HepG2 (cell line): ENCODE data around the gene HMGN4. TPM values are rescaled to one million over a fixed set of nuclear protein-coding genes. Genes with fewer than 3 reads are reported as not detected.

Experiments
- AHDC1 ChIP-seq: sonication (generic); formaldehyde crosslinking; IDR thresholded peaks from 2 replicates; pipeline ENCODE4 v1.5.1; 2020; ENCODE audit warnings: mild to moderate bottlenecking, missing genetic modification reagents, borderline replicate concordance
- AKNA ChIP-seq: sonication (generic); formaldehyde crosslinking; IDR thresholded peaks from 2 replicates; pipeline ENCODE4 v1.4.0; 2020; ENCODE audit warnings: missing genetic modification reagents, borderline replicate concordance
- CHD4 ChIP-seq: fragments of 200-600 bp; sonication (generic); IDR thresholded peaks from 2 replicates; pipeline ENCODE4 v1.7.0; 2017; ENCODE audit warnings: mild to moderate bottlenecking, low read length, borderline replicate concordance
- POGK ChIP-seq: sonication (generic); formaldehyde crosslinking; conservative IDR thresholded peaks from 2 replicates; pipeline ENCODE4 v1.8.0; 2022; ENCODE audit warnings: mild to moderate bottlenecking, moderate library complexity, missing genetic modification reagents
- POGZ ChIP-seq: sonication (generic); formaldehyde crosslinking; IDR thresholded peaks from 2 replicates; pipeline ENCODE4 v1.4.0; 2020; ENCODE audit warnings: mild to moderate bottlenecking, missing genetic modification reagents
- SMAD9 ChIP-seq: sonication (generic); formaldehyde crosslinking; IDR thresholded peaks from 2 replicates; pipeline ENCODE4 v1.5.1; 2020; ENCODE audit warnings: mild to moderate bottlenecking, missing genetic modification reagents
- SP1 ChIP-seq, 2 experiments: fragments of 450-650 bp in 1 of 2; sonication (generic) in 1 of 2; formaldehyde crosslinking in 1 of 2; IDR thresholded peaks; 2 replicates each; pipeline versions ENCODE4 v1.4.0 to v1.6.1; 2016 to 2020; ENCODE audit warnings: missing genetic modification reagents in 1 of 2
- TFDP2 ChIP-seq: sonication (generic); formaldehyde crosslinking; IDR thresholded peaks from 2 replicates; pipeline ENCODE4 v1.4.0; 2020; ENCODE audit warnings: missing genetic modification reagents
- ZNF337 ChIP-seq: sonication (generic); formaldehyde crosslinking; IDR thresholded peaks from 2 replicates; pipeline ENCODE4 v1.5.1; 2020; ENCODE audit warnings: missing genetic modification reagents, low read depth, mild to moderate bottlenecking, borderline replicate concordance
- polyA plus RNA-seq, 8 experiments: library from polyadenylated mRNA; depleted of rRNA in 3 of 8; stranded (reverse) in 7 of 8; unstranded in 1 of 8; fragments of >200 nt; fragmentation: Illumina TruSeq in 4 of 8; extraction: Trizol in 4 of 8; gene quantifications; 2 replicates each; pipeline versions ENCODE4 v1.2.1 to v1.2.3, GENCODE V29; 2011 to 2016; ENCODE audit warnings: low read depth in 4 of 8, missing spikeins in 1 of 8, mixed read lengths in 1 of 8; ENCODE audit not compliant: insufficient read depth in 1 of 8
- total RNA-seq, 5 experiments: library from RNA; depleted of rRNA; stranded (reverse); fragments of >200 nt; fragmentation: Illumina TruSeq; extraction: Trizol; gene quantifications; 2 replicates each; pipeline ENCODE4 v1.2.3, GENCODE V29; 2016; ENCODE audit warnings: low read depth in 1 of 5

Gene HMGN4
- total and polyA plus RNA-seq, 2 of the 13 experiments (the other 11 are each of a cell fraction or from before 2014, with no cell fraction given), result 39.9 to 52.1 TPM

GRCh38 chr6:26537846-26538571 is at the start of gene HMGN4 (continued):
- TF ChIP-seq SP1 (IDR thresholded peaks at IDR 0.05) (no peak), SP1 (CRISPR knock-in tag; IDR thresholded peaks at IDR 0.05) (no peak), CHD4 (peak; percentile 39; the same call in 1 of the 2 replicates), AHDC1 (0 out of 2 replicates have a peak, but pooled peaks have one; percentile 18), AKNA (CRISPR knock-in tag) (no peak; the same call in 1 of the 2 replicates), SMAD9 (CRISPR knock-in tag) (no peak), POGK (CRISPR knock-in tag) (peak; percentile 73; the same call in 1 of the 2 replicates), ZNF337 (0 out of 2 replicates have a peak, but pooled peaks have one; percentile 1), POGZ (peak; percentile 71), TFDP2 (CRISPR knock-in tag) (peak; percentile 41; the same call in 1 of the 2 replicates)
